B cell (primary cell): Measurements from ENCODE around the gene ABCA12. TPM values are rescaled to one million over a fixed set of nuclear protein-coding genes. Genes with fewer than 3 reads are reported as not detected.

ENCODE experiments used
- ATAC-seq: fragments of 200-7000 bp; cut with Tn5 transposase; one replicate; pipeline ENCODE4 v1.10.0; 2021; ENCODE audit warnings: low read depth, mild to moderate bottlenecking, moderate number of reproducible peaks, moderate library complexity
- CTCF ChIA-PET: fragments of 350-600 bp; sonication (Branson Sonifier 250); formaldehyde crosslinking; loops from one replicate; lab custom pipeline; 2021; ENCODE audit warnings: antibody characterized with exemption, inconsistent platforms; lab: Charles Lee
- POLR2A ChIA-PET: fragments of 350-600 bp; sonication (Branson Sonifier 250); formaldehyde crosslinking; loops from one replicate; lab custom pipeline; 2021; ENCODE audit warnings: antibody characterized with exemption; lab: Charles Lee
- DNase-seq: peaks from one replicate; pipeline ENCODE4 v3.0.0; 2013
- H2AFZ ChIP-seq: 2 replicates; pipeline ENCODE4 v1.6.1; 2012; ENCODE audit warnings: mild to moderate bottlenecking, low read depth, low read length; ENCODE audit not compliant: insufficient read depth, poor library complexity, severe bottlenecking
- H3K27ac ChIP-seq, 2 donors: 1 replicate in 1 of 2; 2 replicates in 1 of 2; pipeline ENCODE4 v1.5.1; 2012 to 2013; ENCODE audit warnings: low read length in 2 of 2, mild to moderate bottlenecking in 2 of 2, moderate library complexity in 1 of 2
- H3K27me3 ChIP-seq, 4 experiments: fragments of 200-600 bp in 1 of 4; sonication (generic) in 1 of 4; replicated peaks in 1 of 4; 1 replicate in 2 of 4; 2 replicates in 2 of 4; pipeline versions ENCODE4 v1.6.1 to v1.7.0; 2013 to 2016; ENCODE audit warnings: low read length in 3 of 4, mild to moderate bottlenecking in 2 of 4, mixed read lengths in 1 of 4, moderate library complexity in 1 of 4; ENCODE audit not compliant: insufficient read depth in 4 of 4, control insufficient read depth in 3 of 4; ENCODE audit errors: control extremely low read depth in 1 of 4
- H3K36me3 ChIP-seq, 2 experiments: replicated peaks in 1 of 2; 1 replicate in 1 of 2; 2 replicates in 1 of 2; pipeline versions ENCODE4 v1.6.1 to v1.7.1; 2013; ENCODE audit warnings: low read length in 1 of 2; ENCODE audit not compliant: insufficient read depth in 2 of 2, control insufficient read depth in 1 of 2; ENCODE audit errors: control extremely low read depth in 1 of 2, extremely low read depth in 1 of 2
- H3K4me1 ChIP-seq, 2 donors: fragments of 200-600 bp in 1 of 2; sonication (generic) in 1 of 2; 1 replicate in 1 of 2; 2 replicates in 1 of 2; pipeline versions ENCODE4 v1.5.1 to v1.6.1; 2013 to 2017; ENCODE audit warnings: low read length in 2 of 2; ENCODE audit not compliant: control insufficient read depth in 2 of 2, insufficient read depth in 2 of 2
- H3K4me2 ChIP-seq: replicated peaks from 2 replicates; pipeline ENCODE3; 2012; ENCODE audit warnings: mild to moderate bottlenecking, low read depth, low read length; ENCODE audit not compliant: poor library complexity, severe bottlenecking
- H3K4me3 ChIP-seq, 5 experiments: fragments of 200-600 bp in 1 of 5; sonication (generic) in 1 of 5; 1 replicate in 3 of 5; 2 replicates in 2 of 5; pipeline versions ENCODE4 v1.5.1 to v1.7.0; 2011 to 2016; ENCODE audit warnings: low read length in 4 of 5, mild to moderate bottlenecking in 4 of 5, low read depth in 2 of 5, control low read depth in 1 of 5, moderate library complexity in 1 of 5; ENCODE audit not compliant: insufficient read depth in 1 of 5; ENCODE audit errors: control extremely low read depth in 1 of 5, extremely low read depth in 1 of 5
- H3K79me2 ChIP-seq: fragments of 200-600 bp; sonication (generic); one replicate; pipeline ENCODE4 v1.6.0; 2016; ENCODE audit warnings: low read length; ENCODE audit not compliant: control insufficient read depth, insufficient read depth
- H3K9ac ChIP-seq: fragments of 200-600 bp; sonication (generic); 2 replicates; pipeline ENCODE4 v1.6.1; 2017; ENCODE audit warnings: mild to moderate bottlenecking, low read length, moderate library complexity
- H3K9me3 ChIP-seq, 3 donors: one replicate each; pipeline versions ENCODE4 v1.6.1 to v1.7.1; 2013; ENCODE audit warnings: low read length in 2 of 3; ENCODE audit not compliant: control insufficient read depth in 2 of 3, insufficient read depth in 1 of 3; ENCODE audit errors: control extremely low read depth in 1 of 3
- H4K20me1 ChIP-seq: 2 replicates; pipeline ENCODE4 v1.6.0; 2012; ENCODE audit warnings: mild to moderate bottlenecking, low read length; ENCODE audit not compliant: insufficient read depth, control insufficient read depth, poor library complexity, severe bottlenecking
- H3K27ac Mint-ChIP-seq: one replicate; pipeline ENCODE4 v1.8.0; 2021; ENCODE audit warnings: mixed read lengths
- H3K27me3 Mint-ChIP-seq: one replicate; pipeline ENCODE4 v1.8.0; 2021; ENCODE audit warnings: mixed read lengths
- H3K4me1 Mint-ChIP-seq: one replicate; pipeline ENCODE4 v1.8.0; 2021; ENCODE audit warnings: mixed read lengths
- H3K4me3 Mint-ChIP-seq: one replicate; pipeline ENCODE4 v1.8.0; 2021; ENCODE audit warnings: mixed read lengths
- H3K9me3 Mint-ChIP-seq: one replicate; pipeline ENCODE4 v1.8.0; 2022; ENCODE audit warnings: mixed read lengths; ENCODE audit not compliant: insufficient read depth
- CTCF ChIP-seq: fragments of 200-600 bp; IDR thresholded peaks from one replicate; pipeline ENCODE4 v1.8.0; 2022; ENCODE audit warnings: antibody characterized with exemption, mild to moderate bottlenecking
- EZH2 ChIP-seq: IDR thresholded peaks from 2 replicates; pipeline ENCODE4 v1.6.1; 2012; ENCODE audit warnings: borderline replicate concordance, low read depth, mild to moderate bottlenecking, moderate library complexity, low read length; ENCODE audit not compliant: insufficient read depth, poor library complexity, severe bottlenecking
- whole genome bisulfite sequencing: methylation state at CpG from one replicate; pipeline ENCODE4 v1.1.5; 2013; ENCODE audit warnings: missing lambda C conversion rate; ENCODE audit not compliant: insufficient coverage; 5-methylcytosine and 5-hydroxymethylcytosine counted together
- intact Hi-C: fragments of 100-400 bp; cut with micrococcal nuclease; formaldehyde crosslinking; loops from one replicate; pipeline ENCODE4 v1.10.0; 2022
- polyA plus RNA-seq: library from polyadenylated mRNA; depleted of rRNA; stranded (reverse); fragments of >200 nt; gene quantifications from 2 replicates; pipeline ENCODE4 v1.2.3, GENCODE V29; 2012
- total RNA-seq, 2 donors: library from RNA; stranded (reverse); fragments of 120-200 nt in 1 of 2; gene quantifications; 1 replicate in 1 of 2; 2 replicates in 1 of 2; pipeline versions ENCODE4 v1.2.3 to v1.2.4, GENCODE V29; 2013 to 2022

ABCA12 gene
- total and polyA plus RNA-seq, 2 donors (not counting 1 experiment from before 2014, with no cell fraction given) = not detected

GRCh38 chr2:215049341-215049740, 89.1 kb downstream of the ABCA12 start:
- ChIA-PET CTCF (no interaction called here), POLR2A (no interaction called here)
- no peak for TF ChIP-seq CTCF
- TF ChIP-seq EZH2 = no peak
- intact Hi-C loops = no loop called here
- H2AFZ ChIP-seq = no peak overlapping the region
- DNase-seq (no peak), ATAC-seq (no peak)
- no peaks in the 10 kb centered on the region for H3K27me3 ChIP-seq
- H3K4me3 Mint-ChIP-seq = no peak overlapping the region
- H3K4me1 ChIP-seq = no peaks in the 10 kb centered on the region
- H3K79me2 ChIP-seq = no peaks in the 10 kb centered on the region
- no peak overlapping the region for H3K9ac ChIP-seq
- no peaks in the 10 kb centered on the region for H3K36me3 ChIP-seq
- H3K9me3 Mint-ChIP-seq = peaks cover 6% of the 10 kb centered on the region
- H3K4me2 ChIP-seq = no peak overlapping the region
- no peak overlapping the region for H3K27ac Mint-ChIP-seq
- no CpG with 5 or more reads among the region's 2 CpGs for WGBS
- no peaks in the 10 kb centered on the region for H4K20me1 ChIP-seq
- H3K27ac ChIP-seq = no peak overlapping the region
- no peaks in the 10 kb centered on the region for H3K4me1 Mint-ChIP-seq
- H3K27me3 Mint-ChIP-seq = no peaks in the 10 kb centered on the region
- no peaks in the 10 kb centered on the region for H3K9me3 ChIP-seq
- no peak overlapping the region for H3K4me3 ChIP-seq

- Histone ChIP-seq H4K20me1 (no peaks in the 10 kb centered on the region), H3K79me2 (no peaks in the 10 kb centered on the region), H3K36me3 (no peaks in the 10 kb centered on the region), H3K27ac (no peak overlapping the region), H3K9me3 (no peaks in the 10 kb centered on the region), H3K4me2 (no peak overlapping the region), H2AFZ (no peak overlapping the region), H3K4me1 (no peaks in the 10 kb centered on the region), H3K27me3 (no peaks in the 10 kb centered on the region), H3K9ac (no peak overlapping the region), H3K4me3 (no peak overlapping the region)
- intact Hi-C loops = no loop called here
- TF ChIP-seq CTCF (no peak), EZH2 (no peak)
- 90% methylated on average over 2 of the region's 3 CpGs for WGBS
- Mint-ChIP-seq H3K27ac (no peak overlapping the region), H3K9me3 (no peaks in the 10 kb centered on the region), H3K4me1 (no peaks in the 10 kb centered on the region), H3K27me3 (no peaks in the 10 kb centered on the region), H3K4me3 (no peak overlapping the region)
- POLR2A ChIA-PET = no interaction called here
- ATAC-seq (no peak), DNase-seq (no peak)
- CTCF ChIA-PET = no interaction called here
Observed at GRCh38 chr2:215038421-215038820, 100.0 kb downstream of the ABCA12 start.
